ENCODE data around the gene KCNT1. TPM values are rescaled to one million over a fixed set of nuclear protein-coding genes. Genes with fewer than 3 reads are reported as not detected.

Gene KCNT1
- total RNA-seq, 1 experiment from 2014 or later: not detected

- DNase-seq (ENCODE audit: low spot score): no peak
Measured at GRCh38 chr9:135726138-135726853, 24.3 kb downstream of the KCNT1 start.

- no peak for DNase-seq (ENCODE audit: low spot score)
Measured at GRCh38 chr9:135727257-135727875, 25.4 kb downstream of the KCNT1 start.

- no peak for DNase-seq (ENCODE audit: low spot score)
Measured at GRCh38 chr9:135728436-135729110, 26.6 kb downstream of the KCNT1 start.

DNA sequence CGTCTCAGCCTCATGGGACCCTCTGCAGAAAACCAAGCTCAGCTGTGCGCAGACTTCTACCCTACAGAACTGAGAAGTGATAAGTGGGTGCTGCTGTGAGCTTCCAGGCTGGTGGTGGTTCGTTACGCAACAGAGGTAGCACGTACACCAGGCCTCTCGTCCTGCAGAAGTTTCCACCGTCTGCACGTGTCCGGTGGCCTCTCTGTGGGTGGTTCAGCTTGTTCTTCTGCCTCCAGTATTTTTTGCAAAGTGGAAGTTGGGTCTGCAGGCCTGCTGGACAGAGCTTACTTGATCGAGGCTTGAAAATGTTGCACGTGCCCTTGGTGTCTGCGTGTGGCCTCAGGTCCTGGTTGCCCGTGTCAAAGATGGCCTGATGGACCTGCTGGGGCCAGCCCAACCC is 27.5 kb downstream of the KCNT1 start:
- no peak for DNase-seq (ENCODE audit: low spot score)

DNA sequence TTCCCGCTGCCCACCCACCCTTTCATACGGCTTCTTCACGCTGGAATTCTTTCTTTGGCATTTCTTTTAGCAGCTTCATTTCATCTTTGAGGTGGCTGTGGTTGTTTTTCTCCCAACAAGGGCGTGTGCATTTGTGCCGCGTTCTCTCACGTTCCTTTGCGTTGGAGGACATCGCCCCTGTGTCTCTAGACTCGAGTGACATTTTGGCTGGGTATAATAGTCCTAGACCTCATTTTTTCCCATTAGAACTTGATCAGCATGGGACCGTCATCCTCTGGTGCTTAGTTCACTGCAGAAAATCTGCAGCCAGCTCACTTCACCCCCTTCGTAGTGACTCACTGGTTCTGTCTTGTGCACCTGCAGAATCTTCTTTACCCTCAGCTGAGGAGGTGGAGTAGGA is 29.5 kb downstream of the KCNT1 start:
- DNase-seq (ENCODE audit: low spot score): no peak

DNA sequence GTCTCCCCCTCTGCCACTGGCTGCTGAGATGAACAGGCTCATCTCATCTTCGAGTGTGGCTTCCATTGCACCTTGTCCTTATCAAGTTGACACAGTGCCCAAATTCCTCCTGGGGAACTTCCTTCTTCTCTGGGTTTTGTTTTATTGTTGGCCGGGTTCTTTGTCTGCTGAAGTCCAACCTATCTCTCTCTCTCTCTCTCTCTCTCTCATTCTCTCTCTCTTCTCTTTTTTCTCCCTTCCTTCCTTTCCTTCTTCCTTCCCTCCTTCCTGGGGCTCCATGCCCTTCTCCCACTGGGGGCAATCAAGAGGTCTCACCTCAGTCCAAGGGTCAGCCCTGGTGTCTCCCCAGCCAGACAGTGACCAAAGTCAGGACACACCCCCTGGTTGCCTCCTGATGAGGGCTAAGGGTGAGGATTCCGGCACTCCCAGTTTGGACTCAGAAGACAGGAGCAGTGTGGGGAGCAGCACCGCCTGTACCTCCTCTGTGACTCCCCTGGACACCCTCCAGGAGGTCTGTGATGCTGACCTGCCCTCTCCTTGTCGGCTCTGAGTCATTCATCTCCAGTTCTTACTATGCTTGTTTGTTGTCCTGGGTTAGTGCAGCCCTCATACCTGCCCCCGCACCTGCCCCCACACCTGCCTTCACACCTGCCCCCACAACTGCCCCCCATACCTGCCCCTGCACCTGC is 30.7 kb downstream of the KCNT1 start:
- no peak for DNase-seq (ENCODE audit: low spot score)

DNA sequence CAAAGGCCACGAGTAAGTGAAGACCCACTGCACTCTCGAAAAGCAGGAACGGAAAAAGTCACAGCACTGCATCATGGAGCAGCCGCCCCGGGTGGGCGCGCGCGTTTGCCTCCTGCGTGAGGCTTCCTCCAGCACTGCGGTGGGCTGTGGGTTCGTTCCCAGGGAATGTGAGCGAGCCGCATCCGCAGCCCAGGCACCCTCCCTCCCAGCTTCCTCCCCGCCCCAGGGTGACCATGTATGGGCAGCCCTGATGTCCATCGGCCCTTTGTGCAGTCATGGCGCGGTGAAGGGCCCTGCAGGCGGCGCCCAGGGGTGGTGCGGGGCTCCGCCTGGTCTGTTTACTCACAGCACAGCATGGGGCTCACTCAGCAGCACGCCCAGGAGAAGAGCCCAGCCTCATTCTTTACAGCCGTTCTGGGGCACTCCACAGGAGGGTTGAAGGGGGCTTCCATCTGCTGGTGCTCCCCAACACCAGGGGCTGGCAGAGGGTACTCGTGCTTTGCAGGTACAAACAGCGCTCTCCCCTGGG is 32.7 kb downstream of the KCNT1 start:
- no peak for DNase-seq (ENCODE audit: low spot score)

DNA sequence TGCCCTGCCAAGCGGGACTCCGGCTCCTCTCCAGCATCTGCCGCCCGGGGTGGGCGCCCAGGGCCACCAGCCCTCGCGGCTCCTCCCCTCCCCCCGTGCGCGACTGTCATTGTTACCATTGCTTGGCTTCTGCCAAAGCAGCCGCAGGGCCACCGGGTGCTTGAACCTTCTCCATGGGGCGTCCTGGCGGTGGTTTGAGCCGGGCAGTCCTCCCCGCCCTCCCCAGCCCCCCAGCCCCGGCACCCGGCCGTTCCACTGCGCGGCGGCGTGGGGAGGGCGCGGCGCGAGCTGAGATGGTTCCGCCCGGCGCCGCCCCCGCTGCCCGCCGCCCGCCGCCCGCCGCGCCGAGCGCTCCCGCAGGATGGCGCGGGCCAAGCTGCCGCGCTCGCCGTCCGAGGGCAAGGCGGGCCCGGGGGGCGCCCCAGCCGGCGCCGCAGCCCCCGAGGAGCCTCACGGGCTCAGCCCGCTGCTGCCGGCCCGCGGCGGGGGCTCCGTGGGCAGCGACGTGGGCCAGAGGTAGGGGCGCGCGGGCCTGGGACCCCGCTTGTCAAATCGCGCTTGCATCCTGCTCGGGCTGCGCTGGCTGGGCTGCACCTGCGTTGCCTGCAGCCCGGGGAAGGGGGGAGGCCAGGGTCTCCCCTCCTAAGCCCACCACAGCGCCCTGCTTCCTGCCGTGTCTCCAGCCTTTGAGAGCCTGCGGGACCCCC is 34.4 kb downstream of the KCNT1 start:
- no peak for DNase-seq (ENCODE audit: low spot score)

DNA sequence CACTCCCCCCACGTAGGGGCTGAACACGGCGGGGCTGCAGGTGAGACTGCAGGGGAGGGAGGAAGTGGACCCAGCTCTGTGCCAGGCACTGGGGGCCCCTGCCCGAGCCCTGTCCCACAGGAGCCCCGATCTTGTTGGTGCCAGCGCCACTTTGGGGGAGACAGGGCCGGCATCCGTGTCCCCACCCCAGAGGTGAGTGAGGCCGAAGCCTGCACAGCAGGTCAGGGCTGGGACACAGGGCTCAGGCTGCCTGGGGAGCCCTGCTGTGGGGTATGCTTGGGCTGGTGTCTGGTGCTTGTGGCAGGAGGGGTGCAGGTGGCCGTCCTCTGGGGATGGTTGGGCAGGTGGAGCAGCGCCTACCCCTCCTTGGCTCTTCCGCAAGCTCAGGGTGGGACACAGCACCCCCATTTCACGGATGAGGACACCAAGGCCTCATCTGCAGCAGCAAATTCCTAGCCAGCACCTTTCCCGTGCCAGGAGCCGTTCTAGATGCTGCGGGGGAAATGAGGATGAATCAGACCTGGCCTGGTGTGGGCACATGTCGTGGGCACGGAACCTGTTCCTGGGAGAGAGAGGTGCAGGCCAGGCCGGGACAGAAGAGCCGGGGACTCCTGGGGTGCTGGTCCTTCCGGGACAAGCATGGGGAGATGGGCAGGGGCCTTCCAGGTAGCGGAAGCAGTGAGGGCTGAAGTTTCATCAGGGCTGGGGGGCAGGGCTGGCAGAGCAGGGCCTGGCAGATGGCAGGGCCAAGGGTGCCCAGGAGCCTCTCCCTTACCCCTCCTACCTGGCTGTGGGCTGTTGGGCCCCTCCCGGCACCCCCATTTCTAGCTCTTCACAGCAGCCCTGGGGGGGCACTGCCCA is 35.2 kb downstream of the KCNT1 start:
- DNase-seq (ENCODE audit: low spot score): no peak

GRCh38 chr9:135737840-135738521 is 36.0 kb downstream of the KCNT1 start:
- DNase-seq (ENCODE audit: low spot score): no peak

GRCh38 chr9:135739271-135740220 is 37.6 kb downstream of the KCNT1 start:
- DNase-seq (ENCODE audit: low spot score): no peak

GRCh38 chr9:135741276-135742219 is 39.6 kb downstream of the KCNT1 start:
- DNase-seq (ENCODE audit: low spot score): no peak

GRCh38 chr9:135743021-135743420 is 41.0 kb downstream of the KCNT1 start:
- DNase-seq (ENCODE audit: low spot score): no peak

GRCh38 chr9:135743546-135744332 is 41.8 kb downstream of the KCNT1 start:
- DNase-seq (ENCODE audit: low spot score): no peak

- no peak for DNase-seq (ENCODE audit: low spot score)
Measured at GRCh38 chr9:135744333-135745070, 42.5 kb downstream of the KCNT1 start.

- no peak for DNase-seq (ENCODE audit: low spot score)
Measured at GRCh38 chr9:135745189-135745588, 43.2 kb downstream of the KCNT1 start.
